Esophagus muscularis mucosa (tissue), 4 donors: ENCODE measurements around the gene DES. TPM values are rescaled to one million over a fixed set of nuclear protein-coding genes. Genes with fewer than 3 reads are reported as not detected.

Experiments used
- DNase-seq: peaks from one replicate; pipeline ENCODE4 v3.0.0-alpha.2; 2017; ENCODE audit errors: extremely low spot score
- H3K27ac ChIP-seq, 4 donors: fragments of 200-600 bp; sonication (generic); replicated peaks in 1 of 4; 1 replicate in 3 of 4; 2 replicates in 1 of 4; pipeline ENCODE4 v1.5.1; 2016 to 2019; ENCODE audit warnings: mild to moderate bottlenecking in 1 of 4
- H3K27me3 ChIP-seq, 4 donors: fragments of 200-600 bp; sonication (generic); one replicate each; pipeline versions ENCODE4 v1.5.1 to v1.6.0; 2016 to 2019
- H3K36me3 ChIP-seq, 4 donors: fragments of 200-600 bp; sonication (generic); one replicate each; pipeline ENCODE4 v1.5.1; 2016 to 2019
- H3K4me1 ChIP-seq, 4 donors: fragments of 200-600 bp; sonication (generic); one replicate each; pipeline ENCODE4 v1.5.1; 2016 to 2019
- H3K4me3 ChIP-seq, 4 donors: fragments of 200-600 bp; sonication (generic); 1 replicate in 2 of 4; 2 replicates in 2 of 4; pipeline ENCODE4 v1.5.1; 2016 to 2019; ENCODE audit warnings: mild to moderate bottlenecking in 4 of 4, moderate library complexity in 1 of 4
- H3K9me3 ChIP-seq, 4 donors: fragments of 200-600 bp; sonication (generic); 1 replicate in 3 of 4; 2 replicates in 1 of 4; pipeline ENCODE4 v1.5.1; 2016 to 2019
- EP300 ChIP-seq: sonication (generic); formaldehyde crosslinking; IDR thresholded peaks from one replicate; pipeline ENCODE4 v1.6.1; 2017; ENCODE audit warnings: antibody characterized with exemption
- POLR2A ChIP-seq: fragments of 450-650 bp; IDR thresholded peaks from one replicate; pipeline ENCODE4 v1.6.1; 2017; ENCODE audit warnings: antibody characterized with exemption, moderate library complexity, mild to moderate bottlenecking, low read depth
- POLR2AphosphoS5 ChIP-seq, 2 donors: sonication (generic); formaldehyde crosslinking; IDR thresholded peaks; one replicate each; pipeline ENCODE4 v1.6.1; 2017; ENCODE audit warnings: antibody characterized with exemption in 2 of 2
- WGBS: methylation state at CpG from one replicate; pipeline ENCODE4 v1.1.5; 2018; 5-methylcytosine and 5-hydroxymethylcytosine counted together
- intact Hi-C: fragments of 100-400 bp; cut with DNase I; formaldehyde crosslinking; loops from one replicate; pipeline ENCODE4 v1.15.1; 2023
- total RNA-seq, 4 donors: library from RNA; depleted of rRNA; stranded (reverse); fragments of >200 nt; gene quantifications; one replicate each; pipeline versions ENCODE4 v1.1.0 to v1.2.1, GENCODE V29; 2016
- TF ChIP-seq, protein P1 (sequence below), 3 experiments: fragments of 200-600 bp in 2 of 3; fragments of 450-650 bp in 1 of 3; sonication (generic) in 2 of 3; IDR thresholded peaks; one replicate each; pipeline ENCODE4 v1.5.1; 2017 to 2019; ENCODE audit warnings: antibody characterized with exemption in 3 of 3, mild to moderate bottlenecking in 2 of 3, moderate library complexity in 1 of 3

DES gene
- total RNA-seq, 4 donors from 2014 or later, result 19,781 to 23,770 (median 22,752) TPM

DNA sequence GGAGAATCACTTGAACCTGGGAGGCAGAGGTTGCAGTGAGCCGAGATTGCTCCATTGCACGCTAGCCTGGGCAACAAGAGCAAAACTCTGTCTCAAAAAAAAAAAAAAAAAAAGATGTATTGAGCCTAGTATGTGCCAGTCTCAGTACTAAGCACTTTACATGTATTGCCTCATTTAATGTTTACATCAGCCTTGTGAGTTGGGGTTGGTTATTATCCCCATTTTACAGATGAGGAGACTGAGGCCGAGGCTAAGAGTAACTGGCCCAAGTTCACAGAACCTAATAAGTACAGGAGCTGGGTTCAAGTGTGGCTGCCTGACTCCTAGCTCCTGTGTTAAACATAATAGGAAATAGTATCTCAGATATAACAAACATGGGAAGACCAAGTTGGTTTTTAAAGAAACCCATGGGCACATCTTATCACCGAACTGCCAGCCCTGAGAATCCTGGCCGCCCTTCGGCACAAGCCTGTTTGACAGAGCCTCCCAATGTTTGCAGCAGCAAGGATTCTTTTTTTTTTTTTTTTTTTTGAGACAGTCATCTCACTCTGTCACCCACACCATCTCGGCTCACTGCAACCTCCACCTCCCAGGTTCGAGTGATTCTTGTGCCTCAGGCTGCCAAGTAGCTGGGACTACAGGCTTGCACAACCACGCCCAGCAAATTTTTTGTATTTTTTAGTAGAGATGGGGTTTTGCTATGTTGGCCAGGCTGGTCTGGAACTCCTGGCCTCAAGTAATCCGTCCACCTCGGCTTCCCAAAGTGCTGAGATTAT, 56.3 kb downstream of the DES start:
- Histone ChIP-seq H3K4me3 (no peak overlapping the region), H3K4me1 (peaks cover 9 to 76% (median 55%) of the 10 kb centered on the region in 4 donors), H3K27me3 (peaks cover 0 to 5% (median 0%) of the 10 kb centered on the region in 4 donors), H3K36me3 (peaks cover 18 to 71% (median 34%) of the 10 kb centered on the region in 4 donors), H3K9me3 (no peaks in the 10 kb centered on the region), H3K27ac (peak overlapping the region; percentile 62 to 99 (median 94))
- intact Hi-C loops, result loop anchor here (5.0 kb wide), 1 partner anchor 58 kb away; no protein-coding TSS in a partner anchor
- WGBS, result 66% methylated on average over 11 of the region's 11 CpGs
- TF ChIP-seq POLR2AphosphoS5 (IDR thresholded peaks at IDR 0.05), result peak in 1 of 2 donors; percentile 2
- TF ChIP-seq POLR2A, result no peak
- DNase-seq, result no peak

DNA sequence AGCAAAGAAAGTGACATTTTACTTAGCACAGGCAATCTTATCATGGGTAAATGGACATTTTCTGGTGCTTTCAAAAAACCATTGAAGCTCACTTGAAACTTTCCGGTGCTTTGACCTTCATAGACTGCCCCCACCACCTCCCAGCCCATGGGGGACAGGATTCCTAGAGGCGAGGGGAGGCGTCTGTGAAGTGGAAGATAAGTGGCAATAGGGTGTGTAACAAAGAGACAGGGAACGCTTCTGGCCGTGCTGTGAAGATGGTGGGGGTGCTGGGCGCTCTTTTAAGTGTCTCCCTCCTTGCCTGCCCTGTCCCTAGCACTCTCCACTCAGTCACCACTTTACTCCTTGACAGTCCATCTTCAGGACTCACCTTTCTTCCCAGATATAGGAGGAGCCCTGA, 57.1 kb downstream of the DES start:
- intact Hi-C loops, result loop anchor here (5.0 kb wide), 1 partner anchor 57 kb away; no protein-coding TSS in a partner anchor
- 43% methylated on average over 6 of the region's 6 CpGs for WGBS

DNA sequence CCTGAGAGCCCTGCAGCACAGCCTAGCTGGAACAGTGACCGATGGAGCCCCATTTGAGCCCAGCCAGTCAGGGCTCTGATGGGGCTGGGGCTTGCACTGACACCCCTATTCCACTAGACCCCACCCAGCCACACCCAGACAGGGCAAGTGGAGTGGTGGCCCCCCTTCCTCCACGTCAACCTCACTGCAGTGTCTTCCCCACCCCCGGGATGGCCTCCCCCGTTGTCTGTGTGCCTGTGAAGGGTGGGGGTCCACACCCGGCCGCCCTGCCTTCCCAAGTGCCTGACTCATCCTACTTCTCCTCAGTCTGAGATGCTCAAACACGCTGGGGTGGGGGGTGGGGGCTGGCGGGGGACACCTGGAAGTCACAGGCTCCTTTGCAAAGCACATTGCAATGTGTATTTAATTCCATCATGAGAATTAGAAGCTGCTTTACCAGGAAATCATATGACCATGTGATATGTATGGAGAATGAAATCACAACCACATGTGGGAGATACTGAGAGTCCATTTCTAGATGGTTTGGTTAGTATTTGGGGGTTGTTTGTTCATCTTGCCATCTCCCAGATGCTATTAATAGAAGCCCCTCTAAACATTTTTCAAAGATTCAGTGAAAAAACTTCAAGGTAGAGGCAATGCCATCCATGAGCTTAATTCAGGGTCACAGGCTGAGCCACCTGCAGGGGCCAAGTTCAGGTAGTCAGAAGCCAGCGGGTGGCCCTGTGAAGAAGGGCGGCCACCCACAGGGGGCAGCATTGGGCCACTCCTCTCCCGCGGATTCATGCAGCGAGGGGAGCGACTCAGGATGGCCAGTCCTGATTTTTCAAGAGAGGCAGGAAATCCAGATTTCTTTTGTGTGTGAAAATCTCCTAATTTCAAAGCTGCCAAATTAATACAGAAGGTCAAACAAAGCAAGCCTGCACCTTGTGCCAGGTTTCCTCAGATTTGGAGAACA, 57.8 kb downstream of the DES start:
- H3K27ac ChIP-seq, result peak overlapping the region; percentile 62 to 99 (median 94)
- H3K36me3 ChIP-seq, result peaks cover 30 to 86% (median 43%) of the 10 kb centered on the region in 4 donors
- TF ChIP-seq, protein P1, sequence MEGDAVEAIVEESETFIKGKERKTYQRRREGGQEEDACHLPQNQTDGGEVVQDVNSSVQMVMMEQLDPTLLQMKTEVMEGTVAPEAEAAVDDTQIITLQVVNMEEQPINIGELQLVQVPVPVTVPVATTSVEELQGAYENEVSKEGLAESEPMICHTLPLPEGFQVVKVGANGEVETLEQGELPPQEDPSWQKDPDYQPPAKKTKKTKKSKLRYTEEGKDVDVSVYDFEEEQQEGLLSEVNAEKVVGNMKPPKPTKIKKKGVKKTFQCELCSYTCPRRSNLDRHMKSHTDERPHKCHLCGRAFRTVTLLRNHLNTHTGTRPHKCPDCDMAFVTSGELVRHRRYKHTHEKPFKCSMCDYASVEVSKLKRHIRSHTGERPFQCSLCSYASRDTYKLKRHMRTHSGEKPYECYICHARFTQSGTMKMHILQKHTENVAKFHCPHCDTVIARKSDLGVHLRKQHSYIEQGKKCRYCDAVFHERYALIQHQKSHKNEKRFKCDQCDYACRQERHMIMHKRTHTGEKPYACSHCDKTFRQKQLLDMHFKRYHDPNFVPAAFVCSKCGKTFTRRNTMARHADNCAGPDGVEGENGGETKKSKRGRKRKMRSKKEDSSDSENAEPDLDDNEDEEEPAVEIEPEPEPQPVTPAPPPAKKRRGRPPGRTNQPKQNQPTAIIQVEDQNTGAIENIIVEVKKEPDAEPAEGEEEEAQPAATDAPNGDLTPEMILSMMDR (IDR thresholded peaks at IDR 0.05), result peak; percentile 88 to 93 (median 91)
- TF ChIP-seq EP300 (no peak), POLR2AphosphoS5 (IDR thresholded peaks at IDR 0.05) (peak; percentile 20 to 21)
- no peak overlapping the region for H3K4me3 ChIP-seq
- peaks cover 0 to 5% (median 0%) of the 10 kb centered on the region in 4 donors for H3K27me3 ChIP-seq
- intact Hi-C loops, result loop anchor here (5.0 kb wide), 1 partner anchor 56 kb away; no protein-coding TSS in a partner anchor
- no peaks in the 10 kb centered on the region for H3K9me3 ChIP-seq
- peaks cover 8 to 61% (median 40%) of the 10 kb centered on the region in 4 donors for H3K4me1 ChIP-seq
- 17% methylated on average over 12 of the region's 14 CpGs for WGBS
- DNase-seq, result no peak

More for the DNA sequence above, 57.1 kb downstream of the DES start:
- Histone ChIP-seq H3K27ac (peak overlapping the region; percentile 62 to 99 (median 94)), H3K27me3 (peaks cover 0 to 5% (median 0%) of the 10 kb centered on the region in 4 donors), H3K4me1 (peaks cover 8 to 68% (median 47%) of the 10 kb centered on the region in 4 donors), H3K36me3 (peaks cover 26 to 79% (median 38%) of the 10 kb centered on the region in 4 donors), H3K9me3 (no peaks in the 10 kb centered on the region), H3K4me3 (no peak overlapping the region)
- TF ChIP-seq, protein P1 (IDR thresholded peaks at IDR 0.05), result no peak
- TF ChIP-seq EP300, result no peak
- no peak for TF ChIP-seq POLR2A
- no peak for TF ChIP-seq POLR2AphosphoS5 (IDR thresholded peaks at IDR 0.05)
- DNase-seq, result no peak

Other genes starting within 250 kb of the DES start
- gene SLC23A3, start 248.3 kb upstream of the DES start, total RNA-seq, result under 1 TPM; 0.23 to 0.58 (median 0.37) TPM
- 10 to 100 TPM; 41.9 to 98.0 (median 61.9) TPM for gene CNPPD1, start 241.5 kb upstream of the DES start, total RNA-seq
- 10 to 100 TPM; 44.0 to 69.3 (median 56.3) TPM for gene RETREG2, start 240.1 kb upstream of the DES start, total RNA-seq
- gene ZFAND2B, start 211.6 kb upstream of the DES start, total RNA-seq, result 10 to 100 TPM; 27.0 to 50.1 (median 36.9) TPM
- gene ABCB6, start 199.4 kb upstream of the DES start, total RNA-seq, result 10 to 100 TPM; 17.4 to 27.3 (median 19.6) TPM
- gene ATG9A, start 188.7 kb upstream of the DES start, total RNA-seq, result 10 to 100 TPM; 41.5 to 75.3 (median 56.2) TPM
- 10 to 100 TPM; 20.4 to 34.1 (median 27.6) TPM for gene ANKZF1, start 188.6 kb upstream of the DES start, total RNA-seq
- gene GLB1L, start 172.9 kb upstream of the DES start, total RNA-seq, result 1 to 10 TPM; 3.3 to 6.4 (median 5.6) TPM
- gene STK16, start 172.9 kb upstream of the DES start, total RNA-seq, result 10 to 100 TPM; 12.8 to 21.6 (median 16.7) TPM
- not detected for gene TUBA4B, start 165.1 kb upstream of the DES start, total RNA-seq
- gene TUBA4A, start 164.5 kb upstream of the DES start, total RNA-seq, result 100 to 1,000 TPM in 1 of 4 donors, 10 to 100 TPM in 3; 44.2 to 132 (median 74.4) TPM
- gene DNAJB2, start 139.0 kb upstream of the DES start, total RNA-seq, result 10 to 100 TPM; 33.3 to 84.8 (median 50.7) TPM
- gene PTPRN, start 109.0 kb upstream of the DES start, total RNA-seq, result 1 to 10 TPM; 2.1 to 6.6 (median 4.1) TPM
- gene RESP18, start 85.6 kb upstream of the DES start, total RNA-seq, result not detected
- 100 to 1,000 TPM in 1 of 4 donors, 10 to 100 TPM in 3; 44.9 to 102 (median 61.6) TPM for gene DNPEP, start 30.5 kb upstream of the DES start, total RNA-seq
- 100 to 1,000 TPM; 115 to 251 (median 180) TPM for gene SPEG, start 16.5 kb downstream of the DES start, total RNA-seq
- gene GMPPA, start 80.5 kb downstream of the DES start, total RNA-seq, result 10 to 100 TPM; 16.2 to 32.6 (median 19.9) TPM
- gene ASIC4, start 96.1 kb downstream of the DES start, total RNA-seq, result not detected
- gene CHPF, start 125.4 kb downstream of the DES start, total RNA-seq, result 10 to 100 TPM; 44.4 to 67.8 (median 58.4) TPM
- 1 to 10 TPM; 3.7 to 4.7 (median 4.2) TPM for gene TMEM198, start 125.7 kb downstream of the DES start, total RNA-seq
- 100 to 1,000 TPM in 2 of 4 donors, 10 to 100 TPM in 2; 51.9 to 123 (median 99.2) TPM for gene OBSL1, start 153.2 kb downstream of the DES start, total RNA-seq
- gene INHA, start 153.9 kb downstream of the DES start, total RNA-seq, result under 1 TPM in 2 of 4 donors, not detected in 2; 0.45 to 0.75 TPM
- gene STK11IP, start 179.5 kb downstream of the DES start, total RNA-seq, result 10 to 100 TPM in 3 of 4 donors, 1 to 10 TPM in 1; 8.9 to 24.2 (median 14.3) TPM
- gene SLC4A3, start 209.3 kb downstream of the DES start, total RNA-seq, result 10 to 100 TPM; 15.0 to 30.4 (median 20.5) TPM